HCT116 (cell line): ENCODE results near the gene HASPIN. TPM values are rescaled to one million over a fixed set of nuclear protein-coding genes. Genes with fewer than 3 reads are reported as not detected.

ENCODE experiments used
- ATAC-seq: fragments of 200-7000 bp; cut with Tn5 transposase; 2 replicates; pipeline ENCODE4 v1.9.1; 2020; ENCODE audit warnings: mild to moderate bottlenecking, moderate library complexity
- BruUV-seq: library from RNA; stranded (reverse); fragments of 400-500 nt; replicated peaks from 2 replicates; lab custom pipeline; 2021; lab: Mats Ljungman, UMichigan
- CTCF ChIA-PET: fragments of 300-600 bp; sonication (Branson Sonifier 250); formaldehyde crosslinking; loops from one replicate; lab custom pipeline; 2021; ENCODE audit warnings: antibody characterized with exemption; lab: Charles Lee
- POLR2A ChIA-PET: fragments of 300-600, 350-600 bp; sonication (Branson Sonifier 250); formaldehyde crosslinking; loops from one replicate; lab custom pipeline; 2021; ENCODE audit warnings: antibody characterized with exemption; lab: Charles Lee
- RAD21 ChIA-PET, 2 experiments: fragments of 300-600 bp; sonication (Branson Sonifier 250); formaldehyde crosslinking; loops; one replicate each; lab custom pipeline; 2023; ENCODE audit warnings: low total read pairs in 2 of 2; ENCODE audit not compliant: uncharacterized antibody in 2 of 2, unreplicated experiment in 2 of 2, low non-redundant PET in 1 of 2; lab: Charles Lee
- DNase-seq: peaks from one replicate; pipeline ENCODE4 v3.0.0-alpha.2; 2010; ENCODE audit warnings: low read depth, low spot score
- H2AFZ ChIP-seq: fragments of 200-600 bp; shearing (Covaris generic), sonication (generic); 2 replicates; pipeline ENCODE4 v1.6.1; 2017; ENCODE audit warnings: low read depth, mixed run types, mixed read lengths, antibody characterized with exemption, low read length; ENCODE audit not compliant: poor library complexity, severe bottlenecking
- H3K27ac ChIP-seq: 2 replicates; pipeline ENCODE4 v1.5.1; 2012; ENCODE audit warnings: low read depth, low read length
- H3K27me3 ChIP-seq: fragments of 200-600 bp; sonication (generic); 2 replicates; pipeline ENCODE4 v1.6.1; 2016; ENCODE audit warnings: mixed run types, low read length, mixed read lengths; ENCODE audit not compliant: insufficient read depth
- H3K36me3 ChIP-seq, 2 experiments: fragments of 200-500 bp in 1 of 2; fragments of 200-600 bp in 1 of 2; sonication (Bioruptor generic) in 1 of 2; sonication (generic) in 1 of 2; 2 replicates each; pipeline versions ENCODE4 v1.5.1 to v1.6.1; 2014 to 2016; ENCODE audit warnings: low read length in 2 of 2, inconsistent platforms in 1 of 2, mixed read lengths in 1 of 2, mixed run types in 1 of 2; ENCODE audit not compliant: insufficient read depth in 2 of 2, control insufficient read depth in 1 of 2
- H3K4me1 ChIP-seq, 2 experiments: fragments of 200-600 bp in 1 of 2; sonication (generic) in 1 of 2; 2 replicates each; pipeline versions ENCODE4 v1.5.1 to v1.6.1; 2012 to 2017; ENCODE audit warnings: low read length in 2 of 2, inconsistent platforms in 1 of 2, mild to moderate bottlenecking in 1 of 2, mixed read lengths in 1 of 2, mixed run types in 1 of 2, moderate library complexity in 1 of 2; ENCODE audit not compliant: insufficient read depth in 2 of 2, control insufficient read depth in 1 of 2
- H3K4me2 ChIP-seq: fragments of 200-600 bp; sonication (generic); 2 replicates; pipeline ENCODE4 v1.6.1; 2017; ENCODE audit warnings: mixed run types, low read length, mixed read lengths
- H3K4me3 ChIP-seq, 2 experiments: fragments of 200-600 bp in 1 of 2; sonication (generic) in 1 of 2; replicated peaks in 1 of 2; 2 replicates each; pipeline ENCODE4 v1.5.1; 2011 to 2016; ENCODE audit warnings: low read length in 2 of 2, control low read depth in 1 of 2, low read depth in 1 of 2, mild to moderate bottlenecking in 1 of 2, mixed read lengths in 1 of 2, mixed run types in 1 of 2
- H3K79me2 ChIP-seq: fragments of 200-600 bp; sonication (generic); 2 replicates; pipeline ENCODE4 v1.6.1; 2017; ENCODE audit warnings: mild to moderate bottlenecking, mixed run types, low read length, moderate library complexity, mixed read lengths; ENCODE audit not compliant: insufficient read depth
- H3K9ac ChIP-seq: fragments of 200-600 bp; sonication (generic); 2 replicates; pipeline ENCODE4 v1.6.1; 2016; ENCODE audit warnings: low read length, mixed read lengths
- H3K9me2 ChIP-seq: fragments of 200-600 bp; sonication (generic), shearing (Covaris generic); 2 replicates; pipeline ENCODE4 v1.6.1; 2017; ENCODE audit warnings: mixed run types, mild to moderate bottlenecking, moderate library complexity; ENCODE audit not compliant: insufficient read depth
- H3K9me3 ChIP-seq, 2 experiments: fragments of 200-500 bp in 1 of 2; fragments of 200-600 bp in 1 of 2; sonication (Bioruptor generic) in 1 of 2; sonication (generic) in 1 of 2; 2 replicates each; pipeline ENCODE4 v1.6.1; 2014 to 2017; ENCODE audit warnings: low read length in 2 of 2, mixed read lengths in 2 of 2, inconsistent platforms in 1 of 2, low read depth in 1 of 2, mild to moderate bottlenecking in 1 of 2, mixed run types in 1 of 2, moderate library complexity in 1 of 2; ENCODE audit not compliant: control insufficient read depth in 1 of 2, insufficient read depth in 1 of 2
- H4K20me1 ChIP-seq: fragments of 200-600 bp; sonication (generic), shearing (Covaris generic); 2 replicates; pipeline ENCODE4 v1.6.1; 2017; ENCODE audit warnings: mixed run types, mild to moderate bottlenecking, moderate library complexity; ENCODE audit not compliant: insufficient read depth
- CEBPB ChIP-seq: IDR thresholded peaks from 2 replicates; pipeline ENCODE4 v1.6.1; 2012; ENCODE audit warnings: low read depth
- EGR1 ChIP-seq: IDR thresholded peaks from 2 replicates; pipeline ENCODE4 v1.6.1; 2012; ENCODE audit warnings: low read depth
- FOSL1 ChIP-seq: IDR thresholded peaks from 2 replicates; pipeline ENCODE4 v1.6.1; 2012; ENCODE audit warnings: low read depth
- POLR2AphosphoS5 ChIP-seq: IDR thresholded peaks from 2 replicates; pipeline ENCODE4 v1.6.1; 2011; ENCODE audit warnings: mild to moderate bottlenecking, low read depth, low read length, moderate library complexity
- ZNF274 ChIP-seq: fragments of 200-500 bp; sonication (Bioruptor generic); IDR thresholded peaks from 2 replicates; pipeline ENCODE4 v1.6.1; 2014; ENCODE audit warnings: mild to moderate bottlenecking, low read depth, low read length, inconsistent platforms
- intact Hi-C: fragments of 100-400 bp; cut with micrococcal nuclease; formaldehyde crosslinking; loops from 2 replicates; pipeline ENCODE4 v1.10.0; 2022
- total RNA-seq: library from RNA; stranded (reverse); gene quantifications from one replicate; pipeline ENCODE4 v1.2.1, GENCODE V29; 2021; ENCODE audit not compliant: unreplicated experiment
- TF ChIP-seq, protein P1 (sequence below), 3 experiments: fragments of 200-600 bp in 1 of 3; sonication (generic) in 1 of 3; IDR thresholded peaks in 2 of 3; conservative IDR thresholded peaks in 1 of 3; 2 replicates each; pipeline ENCODE4 v1.5.1; 2012 to 2017; ENCODE audit warnings: low read depth in 2 of 3, low read length in 2 of 3, antibody characterized with exemption in 1 of 3, borderline replicate concordance in 1 of 3, control low read depth in 1 of 3, mild to moderate bottlenecking in 1 of 3, mixed read lengths in 1 of 3, mixed run types in 1 of 3, moderate library complexity in 1 of 3; ENCODE audit not compliant: insufficient read depth in 1 of 3
- TF ChIP-seq, protein P2 (sequence below): IDR thresholded peaks from 2 replicates; pipeline ENCODE4 v1.6.1; 2012
- TF ChIP-seq, protein P3 (sequence below): IDR thresholded peaks from 2 replicates; pipeline ENCODE4 v1.6.1; 2012; ENCODE audit warnings: low read depth

Gene HASPIN
- total RNA-seq, 1 experiment from 2014 or later, result 19.6 TPM

DNA sequence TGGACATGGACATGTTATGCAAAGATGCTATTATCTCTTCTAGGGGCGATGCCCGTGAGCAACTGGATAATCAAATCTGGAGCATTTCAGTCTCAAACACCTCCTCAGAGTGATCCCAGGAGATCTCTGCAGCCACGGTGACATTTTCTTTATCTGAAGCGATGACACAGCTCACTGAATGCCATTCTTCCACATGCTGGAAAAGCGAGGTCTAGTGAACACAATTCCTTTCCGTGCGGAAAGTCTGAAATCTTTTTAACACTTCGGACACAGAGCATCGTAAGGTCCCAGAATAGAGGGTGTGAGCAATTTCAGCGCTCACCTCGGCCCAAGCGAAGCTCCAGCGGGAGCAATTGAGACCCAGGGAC, 531 bp upstream of the HASPIN start:
- ATAC-seq, result no peak
- intact Hi-C loops, result no loop called here

DNA sequence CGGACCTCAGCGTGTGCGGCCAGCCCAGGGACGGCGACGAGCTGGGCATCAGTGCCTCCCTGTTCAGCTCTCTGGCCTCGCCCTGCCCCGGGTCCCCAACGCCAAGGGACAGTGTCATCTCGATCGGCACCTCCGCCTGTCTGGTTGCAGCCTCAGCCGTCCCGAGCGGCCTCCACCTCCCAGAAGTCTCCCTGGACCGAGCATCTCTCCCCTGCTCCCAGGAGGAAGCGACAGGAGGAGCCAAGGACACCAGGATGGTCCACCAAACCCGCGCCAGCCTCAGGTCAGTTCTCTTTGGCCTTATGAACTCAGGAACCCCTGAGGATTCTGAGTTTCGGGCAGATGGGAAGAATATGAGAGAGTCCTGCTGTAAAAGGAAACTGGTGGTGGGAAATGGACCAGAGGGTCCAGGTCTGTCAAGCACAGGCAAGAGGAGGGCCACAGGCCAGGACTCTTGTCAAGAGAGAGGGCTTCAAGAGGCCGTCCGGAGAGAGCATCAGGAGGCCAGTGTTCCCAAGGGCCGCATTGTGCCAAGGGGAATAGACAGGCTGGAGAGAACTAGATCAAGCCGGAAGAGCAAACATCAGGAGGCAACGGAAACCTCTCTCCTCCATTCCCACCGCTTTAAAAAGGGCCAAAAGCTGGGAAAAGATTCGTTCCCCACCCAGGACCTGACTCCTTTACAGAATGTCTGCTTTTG, 825 bp downstream of the HASPIN start:
- no peak for DNase-seq
- peak overlapping the region; percentile 70 for H3K27ac ChIP-seq
- RAD21 ChIA-PET, result interaction anchor here in 1 of 2 experiments (1.1 kb wide), 1 partner anchor 41 kb away, joined by 3 read pairs; no protein-coding TSS in a partner anchor
- H3K9me3 ChIP-seq, result no peaks in the 10 kb centered on the region
- no TSS peak for BruUV-seq
- H3K79me2 ChIP-seq, result peaks cover 52% of the 10 kb centered on the region
- H3K27me3 ChIP-seq, result no peaks in the 10 kb centered on the region
- H3K4me1 ChIP-seq, result peaks cover 8 to 37% of the 10 kb centered on the region in 2 experiments
- H2AFZ ChIP-seq, result no peak overlapping the region
- peak overlapping the region; percentile 87 for H3K9ac ChIP-seq
- peaks cover 4 to 26% of the 10 kb centered on the region in 2 experiments; a peak in 3 of 4 replicates for H3K36me3 ChIP-seq
- POLR2A ChIA-PET, result no interaction called here
- ATAC-seq, result no peak
- H3K4me2 ChIP-seq, result peak overlapping the region; percentile 88
- H3K9me2 ChIP-seq, result no peaks in the 10 kb centered on the region
- peak overlapping the region; percentile 93 to 96 for H3K4me3 ChIP-seq
- CTCF ChIA-PET, result interaction anchor here (1.6 to 2.5 kb wide), 2 partner anchors 11 to 13 kb away, joined by 7 to 17 read pairs; no protein-coding TSS in a partner anchor
- intact Hi-C loops, result no loop called here
- peaks cover 4% of the 10 kb centered on the region; the same call in 1 of the 2 replicates for H4K20me1 ChIP-seq
- TF ChIP-seq CEBPB (no peak), FOSL1 (no peak), POLR2AphosphoS5 (no peak), EGR1 (no peak), ZNF274 (no peak)
- TF ChIP-seq, protein P1, sequence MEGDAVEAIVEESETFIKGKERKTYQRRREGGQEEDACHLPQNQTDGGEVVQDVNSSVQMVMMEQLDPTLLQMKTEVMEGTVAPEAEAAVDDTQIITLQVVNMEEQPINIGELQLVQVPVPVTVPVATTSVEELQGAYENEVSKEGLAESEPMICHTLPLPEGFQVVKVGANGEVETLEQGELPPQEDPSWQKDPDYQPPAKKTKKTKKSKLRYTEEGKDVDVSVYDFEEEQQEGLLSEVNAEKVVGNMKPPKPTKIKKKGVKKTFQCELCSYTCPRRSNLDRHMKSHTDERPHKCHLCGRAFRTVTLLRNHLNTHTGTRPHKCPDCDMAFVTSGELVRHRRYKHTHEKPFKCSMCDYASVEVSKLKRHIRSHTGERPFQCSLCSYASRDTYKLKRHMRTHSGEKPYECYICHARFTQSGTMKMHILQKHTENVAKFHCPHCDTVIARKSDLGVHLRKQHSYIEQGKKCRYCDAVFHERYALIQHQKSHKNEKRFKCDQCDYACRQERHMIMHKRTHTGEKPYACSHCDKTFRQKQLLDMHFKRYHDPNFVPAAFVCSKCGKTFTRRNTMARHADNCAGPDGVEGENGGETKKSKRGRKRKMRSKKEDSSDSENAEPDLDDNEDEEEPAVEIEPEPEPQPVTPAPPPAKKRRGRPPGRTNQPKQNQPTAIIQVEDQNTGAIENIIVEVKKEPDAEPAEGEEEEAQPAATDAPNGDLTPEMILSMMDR (IDR thresholded peaks at IDR 0.05 in 2 of 3, conservative IDR thresholded peaks at IDR 0.05 in 1 of 3; ENCODE audit: borderline replicate concordance in 1 of 3, insufficient read depth in 1 of 3, low read depth in 2 of 3, low read length in 2 of 3), result no peak
- TF ChIP-seq, protein P2, sequence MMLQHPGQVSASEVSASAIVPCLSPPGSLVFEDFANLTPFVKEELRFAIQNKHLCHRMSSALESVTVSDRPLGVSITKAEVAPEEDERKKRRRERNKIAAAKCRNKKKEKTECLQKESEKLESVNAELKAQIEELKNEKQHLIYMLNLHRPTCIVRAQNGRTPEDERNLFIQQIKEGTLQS, result no peak
- TF ChIP-seq, protein P3, sequence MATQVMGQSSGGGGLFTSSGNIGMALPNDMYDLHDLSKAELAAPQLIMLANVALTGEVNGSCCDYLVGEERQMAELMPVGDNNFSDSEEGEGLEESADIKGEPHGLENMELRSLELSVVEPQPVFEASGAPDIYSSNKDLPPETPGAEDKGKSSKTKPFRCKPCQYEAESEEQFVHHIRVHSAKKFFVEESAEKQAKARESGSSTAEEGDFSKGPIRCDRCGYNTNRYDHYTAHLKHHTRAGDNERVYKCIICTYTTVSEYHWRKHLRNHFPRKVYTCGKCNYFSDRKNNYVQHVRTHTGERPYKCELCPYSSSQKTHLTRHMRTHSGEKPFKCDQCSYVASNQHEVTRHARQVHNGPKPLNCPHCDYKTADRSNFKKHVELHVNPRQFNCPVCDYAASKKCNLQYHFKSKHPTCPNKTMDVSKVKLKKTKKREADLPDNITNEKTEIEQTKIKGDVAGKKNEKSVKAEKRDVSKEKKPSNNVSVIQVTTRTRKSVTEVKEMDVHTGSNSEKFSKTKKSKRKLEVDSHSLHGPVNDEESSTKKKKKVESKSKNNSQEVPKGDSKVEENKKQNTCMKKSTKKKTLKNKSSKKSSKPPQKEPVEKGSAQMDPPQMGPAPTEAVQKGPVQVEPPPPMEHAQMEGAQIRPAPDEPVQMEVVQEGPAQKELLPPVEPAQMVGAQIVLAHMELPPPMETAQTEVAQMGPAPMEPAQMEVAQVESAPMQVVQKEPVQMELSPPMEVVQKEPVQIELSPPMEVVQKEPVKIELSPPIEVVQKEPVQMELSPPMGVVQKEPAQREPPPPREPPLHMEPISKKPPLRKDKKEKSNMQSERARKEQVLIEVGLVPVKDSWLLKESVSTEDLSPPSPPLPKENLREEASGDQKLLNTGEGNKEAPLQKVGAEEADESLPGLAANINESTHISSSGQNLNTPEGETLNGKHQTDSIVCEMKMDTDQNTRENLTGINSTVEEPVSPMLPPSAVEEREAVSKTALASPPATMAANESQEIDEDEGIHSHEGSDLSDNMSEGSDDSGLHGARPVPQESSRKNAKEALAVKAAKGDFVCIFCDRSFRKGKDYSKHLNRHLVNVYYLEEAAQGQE, result no peak

More for the DNA sequence above, 531 bp upstream of the HASPIN start:
- peaks cover 4% of the 10 kb centered on the region; the same call in 1 of the 2 replicates for H4K20me1 ChIP-seq
- no peaks in the 10 kb centered on the region for H3K9me3 ChIP-seq
- H3K9ac ChIP-seq, result peak overlapping the region; percentile 87
- no peak for DNase-seq
- ChIA-PET POLR2A (interaction anchor here (1.3 kb wide), 1 partner anchor 12 kb away, joined by 4 read pairs; no protein-coding TSS in a partner anchor), CTCF (interaction anchor here (1.1 to 2.5 kb wide), 3 partner anchors 13 to 40 kb away, joined by 4 to 17 read pairs (median 7); no protein-coding TSS in a partner anchor), RAD21 (no interaction called here)
- TF ChIP-seq, protein P2, result no peak
- TF ChIP-seq CEBPB, result no peak
- peak overlapping the region; percentile 88 for H3K4me2 ChIP-seq
- no peaks in the 10 kb centered on the region for H3K9me2 ChIP-seq
- H3K79me2 ChIP-seq, result peaks cover 52% of the 10 kb centered on the region
- H3K36me3 ChIP-seq, result peaks cover 13 to 23% of the 10 kb centered on the region in 2 experiments; a peak in 3 of 4 replicates
- H2AFZ ChIP-seq, result peak overlapping the region; percentile 20
- H3K27ac ChIP-seq, result peak overlapping the region; percentile 70
- H3K27me3 ChIP-seq, result no peaks in the 10 kb centered on the region
- TSS peak; percentile 79 for BruUV-seq
- H3K4me3 ChIP-seq, result peak overlapping the region; percentile 93 to 96
- H3K4me1 ChIP-seq, result peaks cover 8 to 37% of the 10 kb centered on the region in 2 experiments
